Smooth muscle cell of the pulmonary artery (primary cell): ENCODE data around the gene RASSF5. TPM values are rescaled to one million over a fixed set of nuclear protein-coding genes. Genes with fewer than 3 reads are reported as not detected.

Experiments used
- total RNA-seq: library from RNA; depleted of rRNA; stranded (reverse); fragments of >200 nt; gene quantifications from 2 replicates; pipeline ENCODE4 v1.2.3, GENCODE V29; 2014

RASSF5 gene, protein sequence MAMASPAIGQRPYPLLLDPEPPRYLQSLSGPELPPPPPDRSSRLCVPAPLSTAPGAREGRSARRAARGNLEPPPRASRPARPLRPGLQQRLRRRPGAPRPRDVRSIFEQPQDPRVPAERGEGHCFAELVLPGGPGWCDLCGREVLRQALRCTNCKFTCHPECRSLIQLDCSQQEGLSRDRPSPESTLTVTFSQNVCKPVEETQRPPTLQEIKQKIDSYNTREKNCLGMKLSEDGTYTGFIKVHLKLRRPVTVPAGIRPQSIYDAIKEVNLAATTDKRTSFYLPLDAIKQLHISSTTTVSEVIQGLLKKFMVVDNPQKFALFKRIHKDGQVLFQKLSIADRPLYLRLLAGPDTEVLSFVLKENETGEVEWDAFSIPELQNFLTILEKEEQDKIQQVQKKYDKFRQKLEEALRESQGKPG
- total RNA-seq = 5.7 and 6.1 TPM in 2 replicates

DNA sequence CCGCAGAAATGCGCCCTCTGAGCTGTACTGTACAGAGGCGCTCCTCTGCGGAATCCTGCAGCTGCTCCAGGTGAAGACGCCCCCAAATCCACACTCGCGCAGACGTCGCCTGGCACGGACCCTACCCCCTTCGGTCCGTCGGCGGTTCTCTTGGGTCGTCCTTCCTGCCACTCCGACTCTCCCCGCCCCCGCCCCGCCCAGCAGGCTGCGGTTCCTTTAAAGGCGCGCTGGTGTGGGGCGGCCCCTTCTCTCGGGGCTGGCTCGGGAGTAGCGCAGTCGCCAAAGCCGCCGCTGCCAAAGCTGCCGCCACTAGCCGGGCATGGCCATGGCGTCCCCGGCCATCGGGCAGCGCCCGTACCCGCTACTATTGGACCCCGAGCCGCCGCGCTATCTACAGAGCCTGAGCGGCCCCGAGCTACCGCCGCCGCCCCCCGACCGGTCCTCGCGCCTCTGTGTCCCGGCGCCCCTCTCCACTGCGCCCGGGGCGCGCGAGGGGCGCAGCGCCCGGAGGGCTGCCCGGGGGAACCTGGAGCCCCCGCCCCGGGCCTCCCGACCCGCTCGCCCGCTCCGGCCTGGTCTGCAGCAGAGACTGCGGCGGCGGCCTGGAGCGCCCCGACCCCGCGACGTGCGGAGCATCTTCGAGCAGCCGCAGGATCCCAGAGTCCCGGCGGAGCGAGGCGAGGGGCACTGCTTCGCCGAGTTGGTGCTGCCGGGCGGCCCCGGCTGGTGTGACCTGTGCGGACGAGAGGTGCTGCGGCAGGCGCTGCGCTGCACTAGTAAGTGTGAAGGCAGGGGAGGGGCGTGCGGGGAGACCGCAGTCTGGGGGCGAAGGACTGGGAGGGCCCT lies at the start of gene RASSF5:
TSS of gene RASSF5 (plus strand) at position 248 of the 846 bp plus-strand sequence. CDS start at position 320, 72 bp downstream.

DNA sequence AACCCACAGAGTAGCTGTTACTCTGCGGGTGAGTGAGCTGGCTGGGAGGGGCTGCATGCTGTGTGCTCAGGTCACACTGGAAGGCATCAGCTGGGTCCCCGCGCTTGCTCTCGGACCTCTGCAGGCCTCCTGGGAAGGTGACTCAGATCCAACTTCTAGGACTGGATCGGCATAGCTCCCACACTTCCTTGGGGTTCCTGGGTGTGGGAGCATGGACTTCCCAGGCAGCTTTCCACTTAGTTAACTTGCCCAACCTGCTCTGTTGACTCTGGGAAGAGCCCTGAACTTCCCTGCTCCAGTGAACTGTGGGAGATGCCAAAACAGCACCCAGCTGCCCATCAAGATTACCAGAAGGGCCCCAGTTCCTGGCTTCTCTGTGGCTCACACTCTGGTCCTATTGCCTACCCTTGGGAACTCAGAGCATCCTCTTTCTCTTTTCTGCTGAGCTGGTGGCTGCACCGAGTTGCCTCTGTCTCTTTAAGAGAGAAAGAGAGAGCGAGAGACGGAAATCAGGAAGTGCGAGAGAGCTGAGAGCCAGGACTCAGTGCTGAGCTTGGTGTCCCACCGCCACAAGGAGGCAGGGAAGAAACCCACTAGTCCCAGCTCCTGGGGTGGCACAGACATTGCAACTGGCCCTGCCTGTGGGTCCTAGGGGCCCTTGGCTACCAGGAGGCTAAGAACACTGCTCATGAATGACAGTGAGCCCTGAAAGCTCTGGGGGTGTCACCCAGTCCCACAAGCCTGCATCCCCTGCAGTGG lies 37.2 kb upstream of the RASSF5 start, which contains the start of gene IKBKE:
TSS of gene IKBKE (plus strand) at position 544 of the 759 bp plus-strand sequence. CDS start 2,752 bp downstream, outside the sequence.

DNA sequence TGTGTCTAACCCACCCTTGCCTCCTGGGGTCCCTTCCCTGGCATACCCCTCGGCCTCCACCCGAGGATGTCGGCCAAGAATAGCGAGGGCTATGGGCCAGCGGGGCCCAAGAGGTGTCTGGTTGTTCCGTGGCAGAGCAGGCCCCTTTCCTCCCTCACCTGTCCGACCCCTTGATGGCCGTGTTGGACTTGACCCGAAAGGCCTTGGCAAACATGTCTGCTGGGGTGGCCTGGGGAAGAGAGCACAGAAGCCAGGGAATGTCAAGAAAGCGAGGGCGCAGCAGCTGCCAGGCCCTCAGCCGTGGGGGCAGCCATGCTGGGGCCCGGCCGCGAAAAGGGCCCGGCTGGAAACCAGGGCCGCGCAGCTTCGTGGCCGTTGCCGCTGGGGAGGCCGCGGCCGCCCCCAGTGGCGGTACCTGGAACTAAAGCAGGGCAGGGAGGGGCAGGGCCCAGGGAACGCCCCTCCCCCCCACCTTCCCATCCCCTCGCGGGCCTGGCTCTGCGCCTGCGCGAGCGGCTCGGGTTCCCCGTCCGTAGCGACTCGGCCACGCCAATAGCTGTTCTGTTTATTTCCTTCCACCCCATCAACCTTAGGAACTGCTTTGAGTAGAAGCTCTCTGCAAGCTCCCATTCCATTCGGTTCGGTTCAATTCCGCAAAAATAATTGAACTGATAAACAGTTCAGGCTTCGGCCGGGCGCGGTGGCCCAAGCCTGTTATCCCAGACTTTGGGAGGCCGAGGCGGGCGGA lies 105.0 kb downstream of the RASSF5 start, which contains the start of gene EIF2D:
TSS of gene EIF2D (minus strand) at position 337 of the 748 bp plus-strand sequence. CDS start at position 214, 123 bp downstream.

DNA sequence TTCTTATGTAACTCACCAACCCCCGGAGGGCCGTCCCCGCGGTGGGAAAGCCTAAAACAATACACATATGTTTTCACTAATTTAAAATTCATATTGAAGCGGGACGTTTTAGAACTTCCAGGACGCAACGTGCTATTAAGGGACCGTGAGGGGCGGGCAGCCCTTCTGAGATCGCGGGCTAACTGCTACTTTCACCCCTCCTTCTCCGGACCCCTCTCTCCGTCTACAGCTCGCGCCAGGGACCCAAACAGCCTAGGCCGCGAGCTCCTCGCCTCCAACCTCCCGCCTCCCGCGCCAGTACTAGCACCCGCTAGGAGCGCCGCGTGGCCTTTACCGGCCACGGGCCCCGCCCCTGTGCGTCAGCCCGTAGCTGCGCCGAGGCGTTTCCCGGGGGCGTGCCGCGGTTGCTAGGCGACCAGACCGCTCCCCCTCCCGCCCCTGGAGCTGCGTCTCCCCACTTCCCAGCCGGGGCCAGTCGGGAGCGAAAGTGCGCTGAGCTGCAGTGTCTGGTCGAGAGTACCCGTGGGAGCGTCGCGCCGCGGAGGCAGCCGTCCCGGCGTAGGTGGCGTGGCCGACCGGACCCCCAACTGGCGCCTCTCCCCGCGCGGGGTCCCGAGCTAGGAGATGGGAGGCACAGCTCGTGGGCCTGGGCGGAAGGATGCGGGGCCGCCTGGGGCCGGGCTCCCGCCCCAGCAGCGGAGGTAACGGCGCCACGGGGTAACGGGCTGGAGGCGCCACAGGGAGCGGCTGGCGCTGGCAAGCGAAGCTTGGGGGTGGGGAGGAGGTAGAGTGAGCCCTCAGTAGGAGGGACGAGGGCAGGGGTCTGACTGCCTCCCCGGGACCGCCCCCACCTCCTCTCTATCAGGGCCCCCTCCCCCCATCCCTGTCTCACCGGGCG lies 128.0 kb downstream of the RASSF5 start, which contains the start of gene DYRK3:
TSS of gene DYRK3 (plus strand) at position 457 of the 898 bp plus-strand sequence. CDS start at position 625, 168 bp downstream.

Other genes with a start within 250 kb of the RASSF5 start
- 9.6 and 13.5 TPM in 2 replicates for gene IKBKE, start 37.1 kb upstream of the RASSF5 start, total RNA-seq
- 51.2 and 58.2 TPM in 2 replicates for gene EIF2D, start 104.9 kb downstream of the RASSF5 start, total RNA-seq
- gene DYRK3, start 128.0 kb downstream of the RASSF5 start, total RNA-seq = 22.3 and 28.2 TPM in 2 replicates
- 51.2 and 57.7 TPM in 2 replicates for gene MAPKAPK2, start 177.4 kb downstream of the RASSF5 start, total RNA-seq